ENCODE measurements around the gene LRRC32. TPM values are rescaled to one million over a fixed set of nuclear protein-coding genes. Genes with fewer than 3 reads are reported as not detected.

Gene LRRC32
- total and polyA plus RNA-seq, 2 of the 4 experiments (the other 2 are of a cell fraction), result 5.2 to 13.7 TPM

Other genes with a start within 250 kb of the LRRC32 start
- 22.0 and 28.9 TPM in 2 replicates for gene EMSY, start 225.7 kb downstream of the LRRC32 start, total RNA-seq (2012; rRNA removed)
- gene EMSY, start 225.7 kb downstream of the LRRC32 start, polyA plus RNA-seq (2012; rRNA removed), result 14.1 and 18.0 TPM in 2 replicates
- 6.4 and 6.8 TPM in 2 replicates for gene TSKU, start 112.6 kb upstream of the LRRC32 start, total RNA-seq (2012; rRNA removed)
- 26.6 and 28.7 TPM in 2 replicates for gene TSKU, start 112.6 kb upstream of the LRRC32 start, polyA plus RNA-seq (2012; rRNA removed)
- 10.0 and 10.3 TPM in 2 replicates for gene ACER3, start 190.2 kb upstream of the LRRC32 start, total RNA-seq (2012; rRNA removed)
- 3.3 and 3.5 TPM in 2 replicates for gene ACER3, start 190.2 kb upstream of the LRRC32 start, polyA plus RNA-seq (2012; rRNA removed)

Measured in IMR-90 (cell line).